ENCODE results near the gene TSC22D4.
"Not testable (repeated sequence)": the region's sequence is repeated elsewhere in the genome, so short reads cannot be mapped to it uniquely, and the experiment has no call there.

The TSC22D4 gene

GRCh38 chr7:100478958-100479660 lies at the start of gene TSC22D4:
TSC22D4 (minus strand) TSS chr7:100479214; CDS start chr7:100478038, 1,176 bp downstream.
- peak; percentile 75 to 82 for DNase-seq (ENCODE audit: low read depth in 2 of 2)

DNA sequence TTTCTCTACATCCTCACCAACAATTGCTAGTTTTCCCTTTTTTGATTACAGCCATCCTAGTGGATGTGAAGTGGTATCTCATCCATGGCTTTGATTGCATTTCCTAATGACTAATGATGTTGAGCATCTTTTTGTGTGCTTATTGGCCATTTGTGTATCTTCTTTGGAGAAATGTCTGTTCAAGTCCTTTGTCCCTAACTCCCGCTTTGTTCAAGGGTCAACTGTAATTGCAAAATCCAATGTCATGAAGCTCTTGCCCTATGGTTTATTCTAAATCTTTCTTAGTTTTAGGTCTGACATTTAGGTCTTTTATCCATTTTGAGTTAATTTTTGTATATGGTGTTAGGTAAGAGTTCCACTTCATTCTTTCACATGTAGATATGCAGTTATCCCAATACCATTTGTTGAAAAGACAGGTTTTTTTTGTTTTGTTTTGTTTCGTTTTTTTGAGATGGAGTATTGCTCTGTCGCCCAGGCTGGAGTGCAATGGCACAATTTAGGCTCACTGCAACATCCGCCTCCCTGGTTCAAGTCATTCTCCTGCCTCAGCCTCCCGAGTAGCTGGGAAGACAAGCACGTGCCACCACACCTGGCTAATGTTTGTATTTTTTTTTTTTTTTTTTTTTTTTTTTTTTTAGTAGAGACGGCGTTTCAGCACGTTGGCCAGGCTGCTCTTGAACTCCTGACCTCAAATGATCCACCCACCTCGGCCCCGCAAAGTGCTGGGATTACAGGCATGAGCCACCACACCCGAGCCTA lies 49.3 kb upstream of the TSC22D4 start:
- DNase-seq (ENCODE audit: low read depth in 2 of 2): not testable (repeated sequence)

DNA sequence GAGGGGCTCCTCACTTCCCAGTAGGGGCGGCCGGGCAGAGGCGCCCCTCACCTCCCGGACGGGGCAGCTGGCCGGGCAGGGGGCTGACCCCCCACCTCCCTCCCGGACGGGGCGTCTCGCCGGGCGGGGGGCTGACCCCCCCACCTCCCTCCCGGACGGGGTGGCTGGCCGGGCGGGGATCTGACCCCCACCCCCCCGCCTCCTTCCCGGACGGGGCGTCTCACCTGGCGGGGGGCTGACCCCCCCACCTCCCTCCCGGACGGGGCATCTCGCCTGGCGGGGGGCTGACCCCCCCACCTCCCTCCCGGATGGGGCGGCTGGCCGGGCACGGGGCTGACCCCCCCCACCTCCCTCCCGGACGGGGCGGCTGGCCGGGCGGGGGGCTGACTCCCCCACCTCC lies 44.2 kb upstream of the TSC22D4 start:
- DNase-seq (ENCODE audit: low read depth in 2 of 2): not testable (repeated sequence)

GRCh38 chr7:100521909-100522593 lies 43.0 kb upstream of the TSC22D4 start:
- not testable (repeated sequence) for DNase-seq (ENCODE audit: low read depth in 2 of 2)

- DNase-seq (ENCODE audit: low read depth in 2 of 2): no peak
These were observed 42.1 kb upstream of the TSC22D4 start for GRCh38 chr7:100521076-100521475.

DNA sequence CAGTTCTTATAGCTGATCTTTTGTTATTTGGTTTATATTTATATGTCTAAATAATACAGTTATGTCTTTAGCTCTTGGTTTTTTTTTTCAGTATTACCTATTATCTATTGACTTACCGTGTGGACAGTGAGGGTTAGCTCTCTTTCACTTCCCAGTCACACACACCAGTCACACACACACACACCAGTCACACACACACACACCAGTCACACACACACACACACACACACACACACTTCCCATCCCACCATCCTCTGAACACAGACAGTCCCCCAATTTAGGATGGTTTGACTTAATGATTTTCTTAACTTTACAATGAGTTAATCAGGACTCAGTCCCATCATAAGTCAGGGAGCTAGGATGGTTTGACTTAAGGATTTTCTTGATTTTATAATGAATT lies 41.1 kb upstream of the TSC22D4 start:
- DNase-seq (ENCODE audit: low read depth in 2 of 2): no peak

DNA sequence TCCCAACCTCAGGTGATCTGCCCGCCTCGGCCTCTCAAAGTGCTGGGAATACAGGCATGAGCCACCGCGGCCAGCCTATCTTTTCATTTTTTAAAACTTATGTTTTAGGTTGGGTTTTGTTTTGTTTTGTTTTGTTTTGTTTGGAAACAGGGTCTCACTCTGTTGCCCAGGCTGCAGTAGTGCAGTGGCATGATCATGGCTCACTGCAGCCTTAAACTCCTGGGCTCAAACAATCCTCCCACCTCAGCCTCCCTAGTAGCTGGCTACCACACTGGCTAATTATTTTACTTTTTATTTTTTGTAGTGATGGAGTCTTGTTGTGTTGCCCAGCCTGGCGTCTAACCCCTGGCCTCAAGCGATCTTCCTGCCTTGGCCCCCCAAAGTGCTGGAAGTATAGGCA lies 40.6 kb upstream of the TSC22D4 start:
- DNase-seq (ENCODE audit: low read depth in 2 of 2): no peak

- DNase-seq (ENCODE audit: low read depth in 2 of 2): no peak
These were observed 38.3 kb upstream of the TSC22D4 start for GRCh38 chr7:100517305-100517704.

DNA sequence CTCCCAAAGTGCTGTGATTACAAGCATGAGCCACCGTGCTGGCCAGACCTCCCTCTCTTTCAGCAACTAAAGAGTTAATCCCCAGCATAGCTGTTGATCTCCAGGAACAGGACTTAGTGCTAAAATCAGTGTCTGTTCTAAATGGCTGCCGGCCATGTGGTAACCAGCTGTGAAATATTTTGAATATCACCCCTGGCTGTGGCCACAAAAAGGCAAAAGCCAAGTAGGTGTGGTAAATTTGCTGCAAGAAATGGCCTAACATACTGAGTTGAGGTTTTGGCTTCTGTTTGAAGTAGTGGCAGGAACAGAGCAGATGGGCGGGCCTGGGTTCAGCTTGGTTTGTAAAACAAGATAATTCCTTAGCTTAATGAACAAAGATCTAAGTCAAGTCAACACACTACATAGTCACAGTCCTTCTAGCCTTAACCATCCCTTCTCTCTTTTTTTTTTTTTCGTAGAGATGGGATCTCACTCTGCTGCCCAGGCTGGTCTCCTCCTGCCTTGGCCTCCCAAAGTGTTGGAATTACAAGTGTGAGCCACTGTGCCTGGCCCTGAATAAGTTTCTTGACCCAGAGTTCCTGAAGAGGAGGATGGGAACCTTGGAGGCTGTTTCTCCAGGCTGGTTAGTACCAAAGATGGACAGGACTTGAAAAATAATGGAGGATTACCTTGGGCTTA lies 37.3 kb upstream of the TSC22D4 start:
- peak in 1 of 2 donors; percentile 21 for DNase-seq (ENCODE audit: low read depth in 2 of 2)

DNA sequence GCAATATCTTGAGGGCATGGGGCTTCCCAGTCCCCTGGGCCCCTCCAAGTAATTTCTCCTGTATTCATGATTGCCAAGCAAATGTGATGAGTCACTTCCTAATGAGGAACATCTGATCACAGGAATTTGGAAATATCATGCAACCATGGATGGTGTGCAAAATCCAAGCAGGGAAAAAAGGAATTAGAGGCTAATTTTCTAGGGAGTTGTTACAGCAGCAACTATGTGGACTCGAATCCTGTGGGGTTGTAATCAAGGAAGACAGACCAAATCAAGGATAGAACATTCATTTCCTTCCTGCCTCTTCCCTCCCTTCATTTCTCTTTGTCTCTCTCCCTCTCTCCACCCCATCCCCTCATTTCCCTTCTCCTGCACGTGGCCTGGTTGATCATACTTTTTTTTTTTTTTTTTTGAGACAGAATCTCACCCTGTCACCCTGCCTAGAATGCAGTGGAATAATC lies 36.1 kb upstream of the TSC22D4 start:
- no peak for DNase-seq (ENCODE audit: low read depth in 2 of 2)

GRCh38 chr7:100513212-100513810 lies 34.3 kb upstream of the TSC22D4 start:
- no peak for DNase-seq (ENCODE audit: low read depth in 2 of 2)

DNA sequence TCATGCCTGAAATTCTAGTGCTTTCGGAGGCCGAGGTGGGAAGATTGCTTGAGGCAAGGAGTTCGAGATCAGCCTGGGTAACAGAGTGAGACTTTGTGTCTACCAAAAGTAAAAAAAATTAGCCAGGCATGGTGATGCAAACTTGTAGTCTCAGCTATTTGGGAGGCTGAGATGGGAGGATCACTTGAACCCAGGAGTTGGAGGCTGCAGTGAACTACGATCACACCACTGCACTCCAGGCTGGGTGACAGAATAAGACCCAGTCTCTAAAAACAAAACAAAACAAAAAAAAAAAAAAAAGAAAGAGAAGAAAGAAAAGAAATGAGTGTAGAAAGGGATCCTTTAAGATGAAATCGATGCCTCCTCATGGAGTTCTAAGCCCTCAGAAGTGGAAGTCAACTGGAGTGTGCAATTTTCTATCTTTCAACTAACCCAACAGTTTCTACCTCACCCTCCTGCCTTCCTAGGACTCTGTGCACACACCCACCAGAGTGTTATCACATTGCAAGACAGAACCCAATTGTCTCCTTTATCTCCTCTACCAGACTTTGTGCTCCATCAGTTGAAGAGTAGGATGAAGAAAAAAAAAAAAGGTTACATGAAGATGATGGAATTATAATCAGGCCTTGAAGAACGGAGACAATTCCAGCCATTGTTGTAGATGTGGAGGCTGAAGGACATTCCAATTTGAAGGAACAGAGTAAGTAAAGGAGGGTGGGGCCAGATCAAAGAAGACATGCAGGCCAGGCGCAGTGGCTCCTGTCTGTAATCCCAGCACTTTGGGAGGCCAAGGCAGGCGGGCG lies 31.6 kb upstream of the TSC22D4 start:
- no peak for DNase-seq (ENCODE audit: low read depth in 2 of 2)

DNA sequence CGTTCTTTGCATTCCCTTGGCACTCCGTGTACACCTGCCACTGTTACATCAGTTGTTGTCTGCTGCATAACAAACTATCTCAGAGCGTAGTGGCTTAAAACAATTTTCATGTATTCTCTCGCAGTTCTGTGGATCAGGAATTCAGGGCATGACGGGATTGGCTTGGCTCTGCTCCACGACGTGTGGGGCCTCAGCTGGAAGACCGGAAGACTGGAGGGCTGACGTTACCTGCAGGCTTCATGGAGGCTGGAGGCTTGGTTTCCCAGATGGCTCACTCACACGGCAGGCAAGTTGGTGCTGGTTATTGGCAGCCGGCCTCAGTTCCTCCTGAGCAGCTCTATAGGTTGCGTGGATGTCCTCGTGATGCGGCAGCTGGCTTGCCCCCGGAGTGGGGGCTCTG lies 30.2 kb upstream of the TSC22D4 start:
- DNase-seq (ENCODE audit: low read depth in 2 of 2): no peak

DNA sequence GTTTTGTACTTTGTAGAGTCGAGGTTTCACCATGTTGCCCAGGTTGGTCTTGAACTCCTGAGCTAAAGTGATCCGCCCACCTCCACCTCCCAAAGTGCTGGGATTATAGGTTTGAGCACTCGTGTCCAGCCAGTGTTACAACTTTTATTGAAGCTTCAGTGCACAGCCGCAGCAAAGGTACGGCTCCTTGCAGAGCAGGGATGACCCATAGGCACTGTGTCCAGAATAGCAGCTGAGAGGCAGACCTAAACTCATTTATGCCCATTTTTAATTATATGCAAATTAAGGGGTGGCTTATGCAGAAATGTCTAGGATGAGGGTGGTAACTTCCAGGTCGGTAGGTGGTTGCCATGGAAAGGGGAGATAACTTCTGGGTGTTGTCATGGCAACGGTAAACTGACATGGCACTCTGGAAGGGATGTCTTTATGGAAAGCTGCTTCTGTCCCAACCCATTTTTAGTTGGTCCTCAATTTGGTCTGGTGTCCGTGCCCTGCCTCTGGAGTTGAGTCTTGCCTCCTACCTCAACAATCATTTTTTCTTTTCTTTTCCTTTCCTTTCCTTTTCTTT lies 27.4 kb upstream of the TSC22D4 start:
- DNase-seq (ENCODE audit: low read depth in 2 of 2): no peak

GRCh38 chr7:100504887-100505611 lies 26.0 kb upstream of the TSC22D4 start:
- DNase-seq (ENCODE audit: low read depth in 2 of 2): no peak

DNA sequence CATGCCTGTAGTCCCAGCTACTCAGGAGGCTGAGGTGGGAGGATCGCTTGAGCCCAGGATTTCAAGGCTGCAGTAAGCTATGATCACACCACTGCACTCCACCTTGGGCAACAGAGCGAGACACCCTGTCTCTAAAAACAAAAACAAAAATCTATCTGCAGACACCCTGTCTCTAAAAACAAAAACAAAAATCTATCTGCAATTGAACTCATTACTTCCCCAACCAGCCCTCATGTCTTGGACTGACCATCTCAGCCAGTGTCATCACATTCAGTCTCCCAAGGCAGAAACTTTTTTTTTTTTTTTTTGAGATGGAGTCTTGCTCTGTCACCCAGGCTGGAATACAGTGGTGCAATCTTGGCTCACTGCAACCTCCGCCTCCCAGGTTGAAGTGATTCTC lies 25.0 kb upstream of the TSC22D4 start:
- not testable (repeated sequence) for DNase-seq (ENCODE audit: low read depth in 2 of 2)

DNA sequence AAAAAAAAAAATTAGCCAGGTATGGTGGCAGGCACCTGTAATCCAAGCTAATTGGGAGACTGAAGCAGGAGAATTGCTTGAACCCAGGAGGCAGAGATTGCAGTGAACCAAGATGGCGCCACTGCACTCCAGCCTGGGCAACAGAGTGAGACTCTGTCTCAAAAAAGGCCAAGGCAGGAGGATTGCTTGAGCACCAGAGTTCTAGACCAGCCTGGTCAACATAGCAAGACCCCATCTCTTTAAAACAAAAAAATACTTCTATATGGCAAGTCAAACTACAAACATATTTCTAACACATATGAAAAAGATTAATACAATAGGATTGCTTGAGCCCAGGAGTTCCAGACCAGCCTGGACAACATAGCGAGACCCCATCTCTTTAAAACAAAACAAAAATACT lies 21.7 kb upstream of the TSC22D4 start:
- not testable (repeated sequence) for DNase-seq (ENCODE audit: low read depth in 2 of 2)

- no peak for DNase-seq (ENCODE audit: low read depth in 2 of 2)
These were observed 17.5 kb upstream of the TSC22D4 start for GRCh38 chr7:100496509-100496908.

DNA sequence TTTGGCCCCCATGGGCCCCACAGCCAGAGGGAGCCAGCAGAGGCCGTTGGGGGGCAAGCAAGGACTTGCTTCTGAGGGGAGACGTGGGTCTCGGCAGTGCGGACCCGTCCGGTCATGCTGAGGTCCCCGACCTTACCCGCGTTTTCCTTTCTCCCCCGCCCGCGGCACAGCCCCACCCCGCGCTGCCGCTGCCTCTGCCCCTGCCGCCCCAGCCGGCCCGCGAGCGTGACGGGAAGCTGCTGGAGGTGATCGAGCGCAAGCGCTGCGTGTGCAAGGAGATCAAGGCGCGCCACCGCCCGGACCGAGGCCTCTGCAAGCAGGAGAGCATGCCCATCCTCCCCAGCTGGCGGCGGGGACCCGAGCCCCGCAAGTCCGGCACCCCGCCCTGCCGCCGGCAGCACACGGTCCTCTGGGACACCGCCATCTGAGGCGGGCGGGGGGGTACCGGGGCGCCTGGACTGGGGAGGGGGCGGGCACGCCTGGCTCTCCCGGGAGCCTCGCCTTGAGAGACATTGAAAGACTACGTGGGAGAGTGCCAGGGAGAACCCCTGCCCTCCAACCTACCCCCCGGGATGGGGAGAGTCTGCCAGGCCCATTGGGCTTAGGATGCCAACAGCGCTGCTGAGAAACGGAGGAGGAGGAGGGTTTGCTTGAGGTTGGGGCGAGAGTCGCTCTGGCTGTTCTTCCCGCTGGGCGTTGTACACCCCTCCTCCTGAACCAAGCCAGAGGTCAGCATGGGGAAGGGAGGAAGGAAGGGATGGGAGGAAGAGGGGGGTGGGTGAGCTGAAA lies 14.7 kb upstream of the TSC22D4 start:
- DNase-seq (ENCODE audit: low read depth in 2 of 2): no peak
